SKM-1 treated with dmso at 0.1 percent for 144 hours (cell line): ENCODE results near the gene ELK4.
A peak's percentile ranks its signal among the peaks of the same experiment; 100 is the strongest.

ENCODE experiments used
- DNase-seq: peaks from one replicate; lab custom pipeline; 2025; ENCODE audit not compliant: unreplicated experiment; lab: John Stamatoyannopoulos, UW

ELK4 gene

GRCh38 chr1:205631768-205632668 is at the start of gene ELK4:
TSS of gene ELK4 (minus strand) at chr1:205632011. CDS start at chr1:205623882, 8,129 bp downstream.
- peak; percentile 99 for DNase-seq

- no peak for DNase-seq
Observed at GRCh38 chr1:205681364-205681763, 49.6 kb upstream of the ELK4 start.

- DNase-seq, result peak; percentile 61
Observed at GRCh38 chr1:205680073-205680851, 48.5 kb upstream of the ELK4 start, which contains the start of gene SLC45A3. TSS of gene SLC45A3 (minus strand) at chr1:205680509. CDS start at chr1:205664656, 15,853 bp downstream.

GRCh38 chr1:205678286-205679111 is 46.7 kb upstream of the ELK4 start:
- no peak for DNase-seq

GRCh38 chr1:205677167-205677566 is 45.4 kb upstream of the ELK4 start:
- DNase-seq, result no peak

- no peak for DNase-seq
Observed at GRCh38 chr1:205676597-205676996, 44.8 kb upstream of the ELK4 start.

- DNase-seq, result no peak
Observed at GRCh38 chr1:205676002-205676401, 44.2 kb upstream of the ELK4 start.

GRCh38 chr1:205675247-205675646 is 43.4 kb upstream of the ELK4 start:
- no peak for DNase-seq

- DNase-seq, result no peak
Observed at GRCh38 chr1:205672970-205673369, 41.2 kb upstream of the ELK4 start.

- no peak for DNase-seq
Observed at GRCh38 chr1:205672395-205672889, 40.6 kb upstream of the ELK4 start.

GRCh38 chr1:205670611-205671430 is 39.0 kb upstream of the ELK4 start:
- no peak for DNase-seq

GRCh38 chr1:205670150-205670446 is 38.3 kb upstream of the ELK4 start:
- DNase-seq, result no peak

- no peak for DNase-seq
Observed at GRCh38 chr1:205669341-205670149, 37.7 kb upstream of the ELK4 start.

- DNase-seq, result no peak
Observed at GRCh38 chr1:205668951-205669340, 37.1 kb upstream of the ELK4 start.

- DNase-seq, result no peak
Observed at GRCh38 chr1:205667909-205668643, 36.3 kb upstream of the ELK4 start.

- DNase-seq, result no peak
Observed at GRCh38 chr1:205666372-205667166, 34.8 kb upstream of the ELK4 start.

GRCh38 chr1:205665201-205666045 is 33.6 kb upstream of the ELK4 start:
- DNase-seq, result peak; percentile 36
